Brain microvascular endothelial cell (primary cell): Measurements from ENCODE around the gene RIT2.

Experiments used
- DNase-seq: peaks from one replicate; pipeline ENCODE4 v3.0.0-alpha.2; 2020
- H3K27ac ChIP-seq: fragments of 250-450 bp; sonication (Bioruptor Pico); 2 replicates; pipeline ENCODE4 v1.5.1; 2020; ENCODE audit warnings: mild to moderate bottlenecking, moderate library complexity
- H3K27me3 ChIP-seq: fragments of 250-450 bp; sonication (Bioruptor Pico); replicated peaks from 2 replicates; pipeline ENCODE4 v1.5.1; 2020; ENCODE audit warnings: mild to moderate bottlenecking
- H3K36me3 ChIP-seq: fragments of 250-450 bp; sonication (Bioruptor Pico); replicated peaks from 2 replicates; pipeline ENCODE4 v1.5.1; 2020; ENCODE audit warnings: mild to moderate bottlenecking
- H3K4me3 ChIP-seq: 2 replicates; pipeline ENCODE4 v1.5.1; 2011; ENCODE audit warnings: low read depth, mild to moderate bottlenecking, control low read depth, low read length, moderate library complexity
- CTCF ChIP-seq: IDR thresholded peaks from 2 replicates; pipeline ENCODE4 v1.5.1; 2011; ENCODE audit warnings: low read depth, mild to moderate bottlenecking, moderate library complexity, low read length, control low read depth, inconsistent platforms; ENCODE audit errors: missing control alignments
- in situ Hi-C: cut with HindIII; loops from 2 replicates; pipeline ENCODE4 v1.10.0; 2017; ENCODE audit warnings: low sequenced_read_pairs, low pct_ligation_motif_present

The RIT2 gene

DNA sequence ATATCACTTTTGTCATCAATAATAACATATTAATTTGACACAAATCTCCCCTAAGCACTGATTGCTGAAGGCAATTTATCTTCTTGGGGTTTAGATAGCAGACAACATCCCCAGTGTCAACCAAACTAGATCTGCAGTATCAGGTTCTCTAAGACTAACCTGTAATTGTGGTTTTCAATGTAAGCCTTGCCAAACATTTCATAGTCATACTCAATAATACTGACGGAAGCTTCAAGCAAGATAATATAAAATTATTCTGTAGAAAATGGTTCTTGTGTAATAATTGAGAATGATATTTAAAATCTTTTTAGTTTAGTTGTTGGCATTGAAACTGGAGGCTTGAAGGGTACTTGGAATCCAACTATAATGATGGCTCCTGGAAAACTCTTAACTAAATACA lies 186.3 kb downstream of the RIT2 start:
- TF ChIP-seq CTCF = no peak
- peak; percentile 1 for DNase-seq
- Histone ChIP-seq H3K27me3 (no peaks in the 10 kb centered on the region), H3K4me3 (no peak overlapping the region), H3K27ac (no peak overlapping the region), H3K36me3 (no peaks in the 10 kb centered on the region)
- in situ Hi-C loops = no loop called here

DNA sequence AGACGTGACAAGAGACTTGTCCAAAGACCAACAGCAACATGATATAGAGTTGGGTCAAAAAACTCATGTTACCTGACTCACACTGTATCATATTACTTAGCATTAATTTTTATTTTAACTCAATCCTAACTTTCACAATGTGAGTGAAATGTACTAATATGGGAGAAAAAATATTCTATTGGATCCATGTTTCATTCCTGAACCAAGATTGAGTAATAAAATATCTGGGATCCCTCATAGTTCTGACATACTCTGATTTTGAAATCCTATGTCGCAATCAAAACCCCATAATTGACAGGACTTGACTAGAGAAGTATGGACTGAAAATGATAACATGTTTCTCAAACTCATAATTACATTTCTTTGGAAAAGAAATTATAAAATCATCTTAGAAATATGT lies 190.4 kb downstream of the RIT2 start:
- Histone ChIP-seq H3K27ac (no peak overlapping the region), H3K36me3 (no peaks in the 10 kb centered on the region), H3K27me3 (no peaks in the 10 kb centered on the region), H3K4me3 (no peak overlapping the region)
- TF ChIP-seq CTCF = no peak
- in situ Hi-C loops = no loop called here
- DNase-seq = no peak

- TF ChIP-seq CTCF = no peak
- Histone ChIP-seq H3K4me3 (no peak overlapping the region), H3K36me3 (no peaks in the 10 kb centered on the region), H3K27me3 (no peaks in the 10 kb centered on the region), H3K27ac (no peak overlapping the region)
- DNase-seq = peak; percentile 2
- in situ Hi-C loops = no loop called here
Measured at GRCh38 chr18:42922363-42922762, 193.1 kb downstream of the RIT2 start.

DNA sequence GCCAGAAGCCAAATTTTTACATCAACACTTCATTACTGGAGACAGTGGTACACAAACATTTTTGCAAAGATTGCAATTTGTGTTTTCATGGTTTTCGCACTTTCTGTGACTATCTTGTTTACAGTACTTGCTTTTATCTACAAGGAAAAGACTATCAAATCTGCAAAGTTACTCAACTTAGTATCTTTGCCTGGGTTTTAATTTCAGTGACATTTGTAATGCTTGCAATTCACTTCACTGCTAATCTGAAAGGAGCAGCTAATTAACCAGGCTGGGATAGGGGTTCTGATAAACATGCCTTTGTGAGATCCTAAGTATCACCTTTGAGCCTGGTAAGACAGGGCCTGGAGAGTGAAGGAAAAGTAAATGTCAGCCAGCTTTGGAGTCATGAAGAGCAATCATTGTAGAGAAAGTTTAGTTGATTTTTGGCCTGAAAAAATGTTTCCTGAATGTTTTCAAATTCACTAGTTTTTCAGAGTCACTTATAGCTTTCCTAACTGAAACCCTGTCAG lies 194.2 kb downstream of the RIT2 start:
- no peak for TF ChIP-seq CTCF
- DNase-seq = no peak
- no peak overlapping the region for H3K27ac ChIP-seq
- H3K27me3 ChIP-seq = no peaks in the 10 kb centered on the region
- H3K4me3 ChIP-seq = no peak overlapping the region
- in situ Hi-C loops = no loop called here
- H3K36me3 ChIP-seq = no peaks in the 10 kb centered on the region

DNA sequence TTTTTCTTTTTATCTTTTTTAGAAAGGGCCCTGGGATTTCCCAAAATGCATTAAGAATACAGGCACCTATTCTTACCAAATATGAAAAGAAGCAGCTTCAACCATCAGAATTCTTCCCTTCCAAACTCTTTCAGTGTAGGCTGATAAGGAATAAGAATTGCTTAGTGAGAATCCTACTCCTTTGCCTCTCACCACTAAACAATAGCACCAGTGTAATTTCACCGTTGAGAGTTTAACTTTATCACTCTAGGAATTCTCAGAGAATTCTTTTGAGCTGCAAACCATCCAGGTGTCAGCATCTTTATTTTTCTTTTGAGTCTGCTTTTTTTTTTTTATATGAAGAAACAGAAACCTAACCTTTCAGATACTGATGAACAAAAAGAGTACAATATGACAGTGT lies 194.9 kb downstream of the RIT2 start:
- no peak for TF ChIP-seq CTCF
- H3K36me3 ChIP-seq = no peaks in the 10 kb centered on the region
- H3K4me3 ChIP-seq = no peak overlapping the region
- H3K27ac ChIP-seq = no peak overlapping the region
- in situ Hi-C loops = no loop called here
- DNase-seq = no peak
- H3K27me3 ChIP-seq = no peaks in the 10 kb centered on the region

- no peak for DNase-seq
- no peak for TF ChIP-seq CTCF
- Histone ChIP-seq H3K27me3 (no peaks in the 10 kb centered on the region), H3K27ac (no peak overlapping the region), H3K36me3 (no peaks in the 10 kb centered on the region), H3K4me3 (no peak overlapping the region)
- in situ Hi-C loops = no loop called here
Measured at GRCh38 chr18:42915299-42915698, 200.2 kb downstream of the RIT2 start.
